Right lobe of liver (tissue), 4 donors: ENCODE measurements around the gene ENTHD1.

ENCODE experiments used
- CTCF ChIP-seq, 4 donors: fragments of 200-600 bp in 3 of 4; fragments of 450-650 bp in 1 of 4; IDR thresholded peaks; one replicate each; pipeline versions ENCODE4 v1.5.1 to v1.8.0; 2016 to 2022; ENCODE audit warnings: antibody characterized with exemption in 4 of 4, mild to moderate bottlenecking in 2 of 4
- POLR2A ChIP-seq: fragments of 450-650 bp; IDR thresholded peaks from one replicate; pipeline ENCODE4 v1.6.1; 2017; ENCODE audit warnings: antibody characterized with exemption, mild to moderate bottlenecking
- donor health status: DM: no; HTN: no; CAD: no.
- donor health status: DM: no; HTN: no; CAD: no.
- donor health status: DM: no; HTN: yes; CAD: no.

GRCh38 chr22:39714321-39714720, 179.2 kb downstream of the ENTHD1 start:
- TF ChIP-seq CTCF (IDR thresholded peaks at IDR 0.05) = no peak
- TF ChIP-seq POLR2A = no peak
